ENCODE measurements around the gene SEMA6A.
A peak's percentile ranks its signal among the peaks of the same experiment; 100 is the strongest.

SEMA6A gene, protein sequence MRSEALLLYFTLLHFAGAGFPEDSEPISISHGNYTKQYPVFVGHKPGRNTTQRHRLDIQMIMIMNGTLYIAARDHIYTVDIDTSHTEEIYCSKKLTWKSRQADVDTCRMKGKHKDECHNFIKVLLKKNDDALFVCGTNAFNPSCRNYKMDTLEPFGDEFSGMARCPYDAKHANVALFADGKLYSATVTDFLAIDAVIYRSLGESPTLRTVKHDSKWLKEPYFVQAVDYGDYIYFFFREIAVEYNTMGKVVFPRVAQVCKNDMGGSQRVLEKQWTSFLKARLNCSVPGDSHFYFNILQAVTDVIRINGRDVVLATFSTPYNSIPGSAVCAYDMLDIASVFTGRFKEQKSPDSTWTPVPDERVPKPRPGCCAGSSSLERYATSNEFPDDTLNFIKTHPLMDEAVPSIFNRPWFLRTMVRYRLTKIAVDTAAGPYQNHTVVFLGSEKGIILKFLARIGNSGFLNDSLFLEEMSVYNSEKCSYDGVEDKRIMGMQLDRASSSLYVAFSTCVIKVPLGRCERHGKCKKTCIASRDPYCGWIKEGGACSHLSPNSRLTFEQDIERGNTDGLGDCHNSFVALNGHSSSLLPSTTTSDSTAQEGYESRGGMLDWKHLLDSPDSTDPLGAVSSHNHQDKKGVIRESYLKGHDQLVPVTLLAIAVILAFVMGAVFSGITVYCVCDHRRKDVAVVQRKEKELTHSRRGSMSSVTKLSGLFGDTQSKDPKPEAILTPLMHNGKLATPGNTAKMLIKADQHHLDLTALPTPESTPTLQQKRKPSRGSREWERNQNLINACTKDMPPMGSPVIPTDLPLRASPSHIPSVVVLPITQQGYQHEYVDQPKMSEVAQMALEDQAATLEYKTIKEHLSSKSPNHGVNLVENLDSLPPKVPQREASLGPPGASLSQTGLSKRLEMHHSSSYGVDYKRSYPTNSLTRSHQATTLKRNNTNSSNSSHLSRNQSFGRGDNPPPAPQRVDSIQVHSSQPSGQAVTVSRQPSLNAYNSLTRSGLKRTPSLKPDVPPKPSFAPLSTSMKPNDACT

DNA sequence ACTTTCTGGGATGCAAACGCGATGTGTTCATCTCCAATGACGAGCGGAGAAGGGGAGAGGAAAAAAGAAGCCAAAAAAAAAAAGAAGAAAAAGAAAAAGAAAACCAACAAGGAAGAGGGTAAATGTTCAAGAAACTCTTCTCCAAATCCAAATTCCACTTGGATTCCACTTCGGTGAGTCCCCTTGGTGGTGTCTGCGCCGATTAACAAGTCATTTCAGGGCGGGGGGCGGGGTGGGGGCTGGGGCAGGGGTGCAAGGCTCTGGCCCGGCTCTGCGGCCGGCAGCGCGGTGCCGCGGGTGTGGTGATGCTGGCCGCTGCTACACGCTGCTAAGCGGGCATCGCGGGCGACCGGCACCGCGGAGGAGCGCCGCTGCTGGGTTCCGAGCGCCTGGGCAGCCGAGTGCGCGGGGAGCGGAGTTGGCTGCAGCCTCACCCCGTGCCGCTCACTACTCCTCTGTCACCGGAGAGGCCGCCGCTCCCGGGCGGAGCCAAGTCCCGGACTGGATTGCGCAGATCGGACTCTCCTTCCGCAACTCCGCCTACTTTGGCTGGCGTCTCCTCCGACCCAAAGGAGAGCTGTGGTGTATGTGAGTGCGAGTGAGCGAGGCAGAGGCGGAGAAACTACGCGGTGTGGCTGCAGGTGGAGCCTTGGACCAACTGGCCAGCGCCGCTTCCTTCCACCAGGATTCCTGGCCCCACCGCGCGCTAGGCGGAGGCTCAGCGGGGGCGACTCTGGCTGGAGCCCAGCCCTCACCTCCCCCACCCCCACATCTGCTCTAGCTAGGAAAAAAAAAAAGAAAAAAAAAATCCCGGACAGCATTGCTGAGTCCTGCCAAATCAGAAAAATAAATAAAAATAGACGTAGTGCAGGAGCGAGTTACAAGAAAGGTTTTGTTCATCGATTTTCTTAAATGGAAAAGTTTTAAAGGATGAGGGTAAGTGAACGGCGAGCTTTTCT is at the start of gene SEMA6A:
Gene SEMA6A, minus strand, starts transcription at position 457 of the 959 bp plus-strand sequence. CDS start 69,879 bp downstream, outside the sequence.
- peak; percentile 18 for DNase-seq

DNA sequence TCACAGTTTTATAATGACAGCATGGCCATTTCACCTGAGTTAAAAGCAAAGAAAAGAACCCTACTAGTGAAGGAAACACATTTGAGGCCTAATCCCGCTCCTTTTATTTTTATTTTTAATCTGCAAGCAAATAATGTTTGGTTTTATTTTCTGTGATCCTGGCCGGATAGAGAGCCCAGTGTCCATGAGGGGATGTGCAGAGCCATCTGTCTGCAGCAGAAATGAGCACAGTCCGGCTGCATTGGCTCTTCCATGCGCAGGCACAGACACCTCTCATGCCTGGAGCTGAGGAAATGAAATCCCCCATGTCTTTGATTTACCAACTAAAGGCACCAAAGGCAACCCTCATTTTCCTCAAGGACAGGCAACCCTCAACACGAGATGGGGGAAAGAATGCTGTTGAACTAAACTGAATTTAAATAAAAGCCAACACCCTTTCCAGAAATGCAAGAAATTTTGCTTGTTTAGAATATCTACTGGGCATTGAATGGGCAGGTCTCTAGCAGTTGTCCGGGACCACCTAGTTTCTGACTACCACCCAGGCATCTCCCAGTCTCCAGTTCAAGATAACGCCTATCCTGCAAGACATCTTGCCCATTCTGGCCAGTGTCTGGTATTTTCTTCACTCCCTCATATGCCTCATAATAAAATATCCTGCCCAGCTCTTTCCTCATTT is 47.9 kb upstream of the SEMA6A start:
- no peak for DNase-seq

DNA sequence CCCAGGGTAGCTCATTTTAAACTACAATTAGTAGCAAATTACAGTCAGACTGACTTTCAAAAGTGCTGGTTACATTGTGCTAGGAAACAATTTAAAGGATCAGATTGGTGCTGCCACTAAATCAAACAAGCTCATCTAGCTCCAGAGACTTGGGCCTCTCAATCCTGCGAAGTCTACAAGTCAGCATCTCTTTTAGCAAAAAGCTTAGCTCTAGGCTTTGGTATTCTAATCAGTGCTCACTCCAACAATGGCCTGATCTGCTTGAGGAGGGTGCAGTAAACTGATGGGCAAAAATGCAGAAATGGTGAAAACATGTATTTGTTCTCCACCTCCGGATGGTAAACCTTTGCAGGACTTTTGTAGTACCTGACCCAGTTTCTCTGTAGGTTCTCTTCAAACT is 47.0 kb upstream of the SEMA6A start:
- no peak for DNase-seq

DNA sequence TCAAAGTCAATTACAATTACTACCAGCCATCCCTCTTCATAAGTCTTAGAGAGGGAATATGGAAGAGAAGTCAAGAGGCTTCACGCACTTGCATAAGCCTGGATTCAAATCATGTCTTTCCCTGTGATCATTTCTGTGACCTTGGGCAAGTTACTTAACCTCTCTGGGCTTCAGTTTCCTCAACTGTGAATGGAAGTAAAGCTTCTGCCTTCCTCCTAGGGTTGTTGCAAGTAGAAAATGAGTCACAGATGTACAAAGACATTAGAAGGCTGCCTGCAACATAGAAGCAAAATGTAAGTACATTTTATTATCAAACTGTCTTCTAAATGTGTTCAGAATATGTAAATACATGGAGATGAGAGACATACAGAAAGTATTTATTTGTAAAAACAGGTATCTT is 42.3 kb upstream of the SEMA6A start:
- no peak for DNase-seq

DNA sequence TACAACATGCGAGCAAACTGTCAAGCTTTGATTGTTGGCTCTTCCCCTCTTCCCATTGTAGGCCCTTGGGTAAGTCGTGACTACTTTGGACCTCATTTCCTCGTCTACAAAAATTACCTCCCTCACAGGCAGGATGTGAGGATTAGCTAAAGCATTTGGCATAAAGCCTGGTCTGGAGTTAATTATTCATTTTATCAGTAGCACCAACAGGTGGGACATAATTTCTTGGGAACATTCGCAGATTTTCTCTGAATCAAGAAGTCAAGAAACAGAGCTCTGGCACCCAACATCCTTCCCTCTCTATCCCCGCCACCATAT is 39.9 kb upstream of the SEMA6A start:
- no peak for DNase-seq

DNA sequence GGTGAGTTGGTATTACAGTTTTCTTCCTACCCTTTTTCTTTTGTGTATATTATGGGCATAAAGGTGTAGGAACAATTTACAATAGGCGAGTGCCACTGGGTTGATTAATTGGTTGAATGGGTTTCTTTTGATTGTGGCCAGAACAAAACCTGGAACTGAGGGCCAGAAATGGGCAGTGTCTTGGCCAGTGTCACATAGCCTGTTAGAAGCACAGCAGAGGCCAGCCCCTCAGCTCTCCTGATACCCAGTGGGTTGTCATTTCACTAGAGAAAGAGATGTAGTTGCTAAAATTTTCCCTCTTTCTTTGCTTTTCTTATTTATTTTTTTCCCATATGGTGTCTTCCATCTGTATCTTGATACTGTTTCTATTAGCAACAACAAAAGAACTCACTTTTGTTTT is 38.8 kb upstream of the SEMA6A start:
- no peak for DNase-seq

DNA sequence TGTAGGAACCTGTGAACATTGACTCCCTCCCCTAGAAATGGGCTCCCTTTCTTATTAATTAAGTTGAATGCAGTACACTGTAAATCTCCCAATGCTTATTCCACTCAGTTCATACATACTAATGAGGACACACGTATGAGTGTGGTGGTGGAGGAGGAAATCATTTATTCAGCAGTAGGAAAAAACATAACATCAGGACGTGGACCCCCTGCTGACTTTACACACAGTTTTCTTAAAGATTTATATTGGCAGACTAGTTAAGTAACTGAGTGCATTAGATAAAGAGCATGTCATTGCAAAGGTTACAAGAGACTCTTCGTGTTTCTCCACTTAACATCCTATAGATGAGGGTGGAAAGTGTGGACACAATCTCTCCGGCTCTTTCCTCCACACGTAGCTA is 37.8 kb upstream of the SEMA6A start:
- DNase-seq = no peak

DNA sequence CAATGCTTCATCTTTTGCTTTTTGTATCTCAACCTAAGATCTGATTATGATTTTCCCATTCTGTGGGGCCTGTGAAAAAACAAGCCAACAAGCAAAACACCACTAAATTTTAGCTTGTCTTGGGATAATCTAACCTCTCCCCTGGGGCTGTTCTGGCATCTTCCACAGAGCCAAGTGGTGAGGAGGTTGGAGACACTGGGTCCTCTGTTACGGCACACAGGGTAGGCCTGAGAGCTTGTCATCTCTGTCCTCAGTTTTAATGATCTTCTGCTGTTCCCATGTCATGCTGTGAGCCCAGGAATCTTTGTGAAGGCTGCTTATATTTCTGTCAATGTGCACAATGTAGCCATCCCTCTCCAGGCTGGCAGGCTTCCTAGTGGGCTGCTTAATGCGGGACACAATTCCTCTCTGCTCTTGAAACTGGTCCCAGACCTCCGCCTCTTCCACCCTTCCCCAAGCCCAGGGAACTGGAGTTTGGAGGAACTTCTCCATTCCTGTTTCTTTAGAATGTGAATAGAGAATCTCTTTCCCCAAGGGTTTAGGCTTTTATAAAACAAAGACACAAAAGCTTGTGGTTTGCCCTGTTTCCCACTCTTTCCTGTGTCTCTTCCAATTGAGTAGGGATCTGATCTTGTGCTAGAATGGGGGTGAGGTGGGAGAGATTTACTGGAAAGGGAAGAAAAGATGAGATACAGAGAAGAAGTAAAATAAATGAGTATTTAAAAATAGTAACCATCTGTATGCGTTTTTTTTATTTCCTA is 30.9 kb upstream of the SEMA6A start:
- DNase-seq = no peak

DNA sequence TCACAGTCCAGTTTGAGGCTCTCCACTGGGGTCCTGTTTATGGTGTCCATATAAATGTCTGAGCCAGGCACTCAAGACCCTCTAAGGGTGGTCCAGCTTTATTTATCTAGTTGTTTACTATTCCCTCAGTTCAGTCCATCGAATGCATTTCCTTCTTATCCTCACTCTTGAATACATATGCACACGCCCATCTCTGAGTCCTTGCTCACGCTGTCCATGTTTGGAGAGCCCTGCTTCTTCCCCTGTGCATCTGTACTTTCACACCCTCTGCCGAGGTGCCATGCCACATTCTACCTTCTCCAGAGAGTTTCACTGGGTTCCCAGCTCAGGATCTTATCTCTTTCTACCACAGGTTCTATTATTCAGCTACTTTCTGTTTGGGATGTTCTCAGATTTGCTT is 30.2 kb upstream of the SEMA6A start:
- DNase-seq = no peak

DNA sequence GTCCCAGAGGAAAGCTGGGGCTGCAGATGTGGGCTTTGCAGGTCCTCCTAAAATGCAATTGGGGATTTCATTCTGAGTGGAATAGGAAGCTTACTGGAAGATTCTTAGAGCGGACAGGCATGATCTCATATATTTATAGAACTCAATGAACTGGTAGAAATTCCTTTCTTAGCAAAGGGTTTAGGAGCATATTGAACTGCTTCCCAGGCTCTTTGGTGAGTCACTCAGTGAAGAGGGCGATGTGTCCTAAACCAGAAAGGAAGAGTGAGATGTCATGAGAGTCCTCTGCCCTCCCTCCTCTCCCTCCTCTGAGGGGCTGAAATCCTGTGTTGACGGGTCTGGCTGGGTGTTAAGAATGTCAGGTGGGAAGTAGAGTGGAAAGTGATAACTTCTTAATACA is 26.3 kb upstream of the SEMA6A start:
- DNase-seq = no peak

DNA sequence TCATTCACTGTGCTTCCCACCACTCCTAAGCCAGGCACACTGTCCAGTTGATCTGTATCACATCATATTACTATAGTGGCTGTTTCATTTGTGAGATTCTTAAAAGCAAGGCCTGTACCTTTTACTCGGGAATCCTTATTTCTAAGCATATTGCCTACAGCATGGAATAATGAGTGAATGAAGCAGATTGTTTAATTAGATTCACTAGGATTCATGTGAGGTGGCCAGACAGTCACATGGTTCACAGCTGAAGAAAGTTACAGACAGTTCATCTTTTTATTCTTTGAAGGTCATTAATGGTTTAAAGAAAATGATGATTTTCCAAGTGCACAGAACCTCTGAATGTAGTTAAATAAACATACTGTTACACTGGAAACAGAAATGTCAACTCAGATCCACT is 24.3 kb upstream of the SEMA6A start:
- DNase-seq = no peak

DNA sequence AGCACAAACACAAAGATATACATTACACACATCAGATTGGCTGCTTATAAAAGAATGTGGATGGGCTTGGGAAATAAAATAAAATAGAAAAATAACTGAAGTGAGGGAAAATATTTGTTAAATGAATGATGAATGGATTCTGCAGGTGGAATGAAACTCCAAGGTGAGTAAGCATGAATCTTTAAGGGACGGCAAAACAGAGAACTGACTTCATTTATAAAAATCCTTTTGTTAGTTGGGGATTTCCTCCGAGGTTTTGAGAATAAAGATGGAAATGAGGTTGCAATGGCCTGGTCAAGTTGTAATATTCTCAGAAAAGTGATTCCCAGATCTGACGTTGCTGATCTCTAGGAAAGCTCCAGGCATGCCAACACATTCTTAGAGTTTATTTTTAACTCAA is 20.9 kb upstream of the SEMA6A start:
- DNase-seq = no peak

DNA sequence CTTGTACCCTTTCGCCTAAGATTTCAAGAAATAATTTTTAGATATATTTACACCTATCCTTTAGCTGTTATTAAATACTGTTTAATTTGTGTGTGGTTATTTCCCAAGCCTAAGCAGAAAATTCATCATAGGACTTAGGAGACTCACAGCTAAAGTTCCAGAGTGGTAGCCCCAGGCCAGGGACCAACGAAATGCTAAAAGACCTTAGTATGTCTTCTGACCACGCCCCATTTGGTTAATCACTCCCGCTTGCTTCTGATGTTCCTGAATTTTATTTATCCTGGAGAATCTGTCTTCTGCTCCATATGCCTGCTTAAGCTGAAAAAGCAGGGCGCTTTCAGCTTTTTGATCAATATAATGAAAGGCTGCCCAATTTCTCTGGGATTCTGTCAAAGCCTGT is 18.7 kb upstream of the SEMA6A start:
- DNase-seq = no peak

DNA sequence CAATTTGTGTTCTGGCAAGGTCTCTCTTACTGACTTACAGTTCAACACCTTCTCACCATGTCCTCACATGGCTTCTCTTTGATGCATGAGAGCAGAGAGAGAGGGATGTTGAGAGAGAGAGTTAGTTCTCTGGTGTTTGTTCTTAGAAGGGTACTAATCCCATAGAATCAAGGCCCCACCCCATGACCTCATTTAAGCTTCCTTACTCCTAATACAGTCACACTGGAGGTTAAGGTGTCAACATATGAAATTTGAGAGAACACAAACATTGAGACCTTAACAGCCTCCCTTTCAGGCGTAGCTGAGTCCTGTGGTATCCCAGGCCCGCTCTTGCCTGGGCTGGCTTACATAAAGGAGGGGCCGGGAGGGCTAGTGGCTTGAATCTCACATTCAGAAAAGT is 10.6 kb upstream of the SEMA6A start:
- no peak for DNase-seq

DNA sequence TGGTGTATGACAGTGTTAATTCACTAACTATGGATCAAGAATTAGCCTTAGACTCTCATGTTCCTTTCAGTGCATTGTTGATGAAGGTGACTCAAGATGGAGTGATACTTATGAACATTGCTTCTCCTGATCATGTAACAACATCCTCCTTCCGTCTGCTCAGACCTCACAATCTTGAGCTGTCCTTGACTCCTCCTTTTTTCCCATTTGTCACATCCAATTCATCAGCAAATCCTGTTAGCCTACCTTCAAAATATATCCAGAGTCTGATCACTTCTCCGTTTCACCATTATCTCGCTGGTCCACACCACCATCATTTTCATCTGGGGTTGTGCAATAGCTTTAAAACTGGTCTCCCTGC is 9.2 kb upstream of the SEMA6A start:
- no peak for DNase-seq

DNA sequence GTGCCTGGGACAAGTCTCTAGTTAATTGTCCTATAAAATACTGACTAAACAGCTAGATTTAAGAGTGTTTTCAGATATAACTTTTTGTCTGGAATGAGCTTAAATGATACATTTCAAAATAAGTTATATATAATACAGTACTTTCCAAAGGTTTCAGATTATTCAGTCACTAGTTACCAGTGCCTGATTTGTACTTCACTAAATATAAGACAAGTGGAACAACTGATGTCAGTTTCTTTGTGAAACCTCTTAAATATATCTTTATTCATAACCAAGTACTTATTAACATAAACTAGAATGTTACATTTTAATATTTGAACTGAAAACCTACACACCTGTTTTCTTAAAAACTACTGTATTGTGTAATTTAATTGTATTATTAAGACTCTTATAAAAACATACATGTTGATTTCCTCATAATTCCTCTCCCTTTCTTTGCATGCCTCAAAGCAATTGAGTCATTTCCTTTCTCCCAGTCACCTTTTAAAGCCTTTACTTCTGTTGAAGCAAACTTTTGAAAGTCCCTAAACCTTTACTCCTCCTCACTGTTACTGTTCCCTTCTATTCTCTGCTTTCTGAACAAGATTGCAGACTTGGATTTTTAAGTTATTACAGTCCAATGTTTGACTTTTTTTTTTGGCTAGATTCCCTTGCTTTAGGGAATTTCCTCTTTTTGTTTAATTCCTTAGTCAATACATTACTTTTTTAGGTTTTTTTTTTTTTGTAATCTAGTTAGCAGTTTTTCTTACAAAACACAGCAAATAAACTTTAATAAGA is 8.7 kb upstream of the SEMA6A start:
- DNase-seq = no peak

DNA sequence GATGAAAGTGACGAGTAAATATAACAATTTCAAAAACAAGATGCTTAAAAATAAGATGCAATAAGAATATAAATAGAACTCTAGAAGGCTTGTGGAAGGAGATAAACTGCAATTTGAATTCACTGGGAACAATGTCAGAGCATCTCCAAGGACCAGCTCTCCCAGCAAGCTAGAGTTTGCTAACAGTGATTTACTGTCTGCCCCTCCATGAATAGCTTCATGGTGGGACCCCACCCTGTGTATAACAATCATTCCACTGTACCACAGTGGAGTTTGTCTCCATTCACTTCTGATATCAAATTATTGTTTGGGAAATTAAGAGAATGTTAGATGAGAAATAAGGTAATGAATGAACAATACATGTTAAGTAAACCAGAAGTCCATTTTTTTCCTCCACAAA is 7.3 kb upstream of the SEMA6A start:
- DNase-seq = no peak

DNA sequence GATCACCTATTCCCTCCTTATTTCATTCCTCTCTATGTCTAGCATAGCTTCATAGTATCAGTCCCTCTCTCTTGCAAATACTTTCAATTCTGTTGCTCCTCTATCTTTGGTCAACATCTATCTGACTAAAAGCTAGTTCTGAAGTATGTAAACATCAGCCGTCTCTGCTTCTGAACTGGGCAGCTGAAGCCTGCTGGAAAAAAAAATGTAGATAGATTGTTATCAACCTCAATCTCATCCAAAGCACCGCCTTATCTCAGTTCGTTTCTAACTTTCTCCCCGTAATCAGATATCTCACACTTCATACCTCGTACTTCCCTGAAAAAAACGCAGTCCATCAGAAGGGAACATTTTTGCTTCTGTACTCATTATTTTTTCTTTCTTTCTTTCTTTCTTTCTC is 4.5 kb upstream of the SEMA6A start:
- no peak for DNase-seq

DNA sequence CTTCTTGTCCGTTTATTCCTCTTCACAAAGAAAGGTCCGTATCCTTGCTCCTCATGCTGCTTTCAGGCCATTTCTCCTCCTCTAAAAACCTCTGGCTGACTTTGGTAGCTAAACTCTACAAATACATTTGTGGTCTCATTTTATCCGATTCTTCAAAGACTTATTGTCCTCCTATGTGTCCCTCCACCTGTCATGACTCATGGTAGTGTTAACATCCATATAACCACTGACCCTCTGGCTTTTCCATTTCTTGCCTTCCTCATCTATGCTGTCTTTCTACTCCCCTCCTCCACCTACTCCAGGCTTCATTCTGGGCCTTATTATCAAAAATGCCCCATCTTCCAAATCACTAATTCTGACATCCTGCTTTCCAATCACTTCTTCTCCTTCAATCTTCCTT is 4.1 kb upstream of the SEMA6A start:
- no peak for DNase-seq

DNA sequence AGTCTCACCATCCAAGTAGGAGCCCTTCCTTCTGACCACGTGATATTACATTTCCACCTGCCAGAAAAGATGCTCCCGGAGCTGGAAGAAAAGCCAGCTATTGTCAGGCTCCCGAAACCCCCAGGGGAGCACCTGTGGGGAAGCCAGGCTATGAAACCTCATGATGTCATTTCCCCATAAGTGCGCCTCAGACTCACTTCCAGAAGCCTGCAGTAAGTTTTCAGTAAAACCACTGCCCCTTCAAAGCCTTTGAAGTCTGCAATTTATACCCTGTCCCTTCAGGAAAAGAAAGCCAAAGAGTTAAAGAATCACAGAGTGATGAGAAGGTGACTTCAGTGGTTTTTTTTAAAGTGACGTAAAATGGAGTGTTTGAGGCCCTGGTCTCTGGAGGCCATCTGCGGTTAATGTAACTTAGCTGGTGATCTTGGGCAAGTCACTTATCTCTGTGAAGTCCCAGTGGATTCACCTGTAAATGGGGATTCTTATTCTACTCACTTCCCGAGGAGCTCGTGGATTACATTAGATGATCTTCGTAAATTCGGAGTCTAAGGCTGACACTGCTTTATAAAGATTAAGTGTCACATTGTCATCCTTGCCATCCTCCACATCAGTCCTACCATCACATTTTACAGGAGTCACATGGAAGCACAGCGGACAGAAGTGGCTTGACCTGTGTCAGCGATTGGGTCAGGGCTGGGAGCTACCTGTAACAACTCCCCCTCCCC is 2.6 kb upstream of the SEMA6A start:
- DNase-seq = no peak
